GM21717 (cell line): ENCODE data around the gene EIF2S1.

Experiments
- ATAC-seq: cut with Tn5 transposase; IDR thresholded peaks from one replicate; pipeline ENCODE4 v1.9.1; 2021; ENCODE audit warnings: mild to moderate bottlenecking, moderate library complexity; ENCODE audit not compliant: unreplicated experiment

Gene EIF2S1

GRCh38 chr14:67429510-67430205 lies 69.5 kb downstream of the EIF2S1 start:
- ATAC-seq, result no peak

- ATAC-seq, result no peak
Observed at GRCh38 chr14:67432050-67432564, 72.0 kb downstream of the EIF2S1 start.

GRCh38 chr14:67435603-67436002 lies 75.5 kb downstream of the EIF2S1 start:
- no peak for ATAC-seq
